ELR (cell line): ENCODE data around the gene RIN3.

Experiments
- DNase-seq: peaks from one replicate; pipeline ENCODE4 v3.0.0-alpha.2; 2015; ENCODE audit warnings: low read depth

RIN3 gene

DNA sequence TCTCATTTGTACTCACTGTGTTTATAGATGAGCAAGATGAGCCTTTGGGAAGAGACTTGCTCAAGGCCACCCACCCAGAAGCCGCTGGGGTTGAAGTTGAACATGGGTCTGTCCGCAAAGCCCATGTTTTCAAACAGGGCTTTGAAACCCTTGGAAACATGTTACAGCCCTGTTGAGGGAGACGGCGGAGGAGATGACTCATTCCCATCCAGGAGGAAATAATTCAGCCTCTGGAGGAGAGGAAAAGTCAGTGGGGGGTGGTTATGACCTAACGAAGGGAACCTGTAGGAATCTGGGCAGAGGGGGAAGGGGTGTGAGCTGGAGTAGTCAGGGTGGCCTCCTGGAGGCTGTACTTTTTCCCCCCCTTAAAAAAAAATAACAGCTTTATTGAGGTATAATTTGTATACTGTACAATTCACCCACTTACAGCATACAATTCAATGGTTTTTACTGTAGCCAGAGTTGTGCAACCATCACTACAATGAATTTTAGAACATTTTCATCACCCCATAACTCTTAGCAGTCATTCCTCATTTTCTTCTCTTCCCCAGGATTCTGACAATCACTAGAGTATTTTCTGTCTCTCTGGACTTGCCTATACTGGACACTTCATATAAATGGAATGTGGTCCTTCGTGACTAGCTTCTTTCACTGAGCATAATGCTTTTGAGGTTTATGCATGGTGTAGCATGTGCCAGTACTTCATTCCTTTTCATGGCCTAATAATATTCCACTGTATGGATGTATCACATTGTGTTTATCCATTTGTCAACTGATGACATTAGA is 1.9 kb upstream of the RIN3 start:
- peak; percentile 96 for DNase-seq

DNA sequence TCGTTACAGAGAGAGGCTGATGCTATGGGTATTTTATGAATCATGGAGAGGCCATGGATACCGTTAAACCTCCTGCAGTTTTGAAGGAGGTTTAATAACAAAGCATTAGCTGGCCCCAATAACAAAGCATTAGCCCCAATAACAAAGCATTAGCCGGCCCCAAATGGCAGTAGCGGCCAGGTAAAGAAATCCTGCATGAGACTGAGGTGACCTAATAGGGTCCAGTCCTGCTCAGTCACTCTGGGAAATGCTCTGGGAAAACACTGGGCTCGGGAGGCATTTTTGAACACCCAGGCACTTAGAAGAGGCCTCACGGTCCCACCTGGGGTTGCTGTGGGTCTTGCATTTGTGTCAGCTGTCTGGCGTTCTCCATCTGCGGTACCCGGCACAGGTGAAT is 776 bp upstream of the RIN3 start:
- peak; percentile 35 for DNase-seq

DNA sequence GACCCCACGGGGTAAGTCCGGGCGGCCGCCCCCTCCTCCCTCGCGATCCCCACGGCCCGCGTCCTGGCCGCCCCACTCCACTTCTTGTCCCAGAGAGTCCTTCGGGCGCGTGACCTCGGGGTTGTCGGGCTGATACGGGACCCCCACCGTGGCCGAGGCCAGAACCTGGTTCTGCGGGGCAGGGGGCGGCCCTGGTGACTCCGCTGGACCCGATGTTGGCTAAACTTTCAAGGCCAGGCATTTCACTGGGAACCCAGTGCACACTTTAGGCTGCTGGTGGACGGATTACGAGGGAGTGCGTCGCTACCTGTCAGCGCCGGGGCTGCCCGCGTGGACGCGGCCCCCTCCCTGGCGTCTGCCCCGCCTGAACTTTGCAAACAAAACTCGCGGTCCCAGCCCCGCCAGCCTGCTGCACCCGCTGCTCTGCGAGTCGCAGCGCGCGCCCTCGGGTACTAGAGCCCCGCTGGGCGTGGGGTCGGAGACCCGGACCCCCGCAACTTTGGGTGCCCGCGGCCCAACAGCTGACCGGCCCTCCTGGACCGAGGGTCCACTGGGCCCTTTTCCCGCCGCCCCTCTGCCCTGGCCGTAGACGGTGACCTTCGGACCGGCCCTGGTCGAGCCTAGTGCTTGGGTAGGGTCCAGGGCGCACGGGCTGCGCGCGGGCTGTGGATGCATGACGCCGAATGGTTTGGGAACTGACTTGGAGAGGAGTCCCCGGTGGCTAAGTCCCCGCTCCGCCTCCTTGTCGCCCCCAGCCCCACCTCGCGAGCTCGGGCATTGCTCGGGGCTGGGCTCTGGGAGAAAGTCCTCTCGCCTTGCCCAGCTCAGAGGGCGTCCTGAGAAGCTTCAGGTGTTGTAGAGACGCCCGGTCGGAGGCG is 624 bp downstream of the RIN3 start:
- DNase-seq = peak; percentile 54

DNA sequence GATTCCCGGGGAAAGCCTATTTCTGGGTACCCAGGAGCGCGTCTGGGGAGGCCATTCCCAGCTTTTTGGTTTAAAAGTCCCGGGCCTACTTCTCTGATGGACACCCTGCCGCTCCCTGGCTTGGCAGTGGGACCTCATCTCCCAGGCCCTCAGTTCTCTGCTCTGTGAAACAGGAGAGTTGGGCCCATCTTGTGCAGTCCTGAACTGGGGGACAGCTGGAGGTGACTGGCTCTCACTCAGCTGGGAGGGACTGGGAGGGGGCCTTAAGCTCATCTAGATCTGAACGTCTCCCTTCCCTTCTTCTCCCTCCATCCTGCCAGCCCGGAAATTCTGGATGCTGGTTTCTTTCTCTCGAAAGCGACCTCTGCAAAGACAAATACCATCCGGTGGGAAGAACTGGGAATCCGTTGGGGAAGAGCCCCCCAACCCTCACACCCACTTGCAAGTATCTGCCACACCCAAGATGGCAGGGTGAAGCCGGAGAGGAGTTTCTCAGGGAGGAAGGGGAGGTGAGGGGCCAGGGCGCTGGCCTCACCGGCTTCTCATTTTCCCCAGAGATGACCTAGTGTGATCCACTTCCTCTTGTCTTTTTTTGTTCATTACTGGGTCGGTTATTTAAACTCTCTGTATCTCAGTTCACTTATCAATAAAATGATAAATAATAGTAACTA is 1.4 kb downstream of the RIN3 start:
- no peak for DNase-seq

DNA sequence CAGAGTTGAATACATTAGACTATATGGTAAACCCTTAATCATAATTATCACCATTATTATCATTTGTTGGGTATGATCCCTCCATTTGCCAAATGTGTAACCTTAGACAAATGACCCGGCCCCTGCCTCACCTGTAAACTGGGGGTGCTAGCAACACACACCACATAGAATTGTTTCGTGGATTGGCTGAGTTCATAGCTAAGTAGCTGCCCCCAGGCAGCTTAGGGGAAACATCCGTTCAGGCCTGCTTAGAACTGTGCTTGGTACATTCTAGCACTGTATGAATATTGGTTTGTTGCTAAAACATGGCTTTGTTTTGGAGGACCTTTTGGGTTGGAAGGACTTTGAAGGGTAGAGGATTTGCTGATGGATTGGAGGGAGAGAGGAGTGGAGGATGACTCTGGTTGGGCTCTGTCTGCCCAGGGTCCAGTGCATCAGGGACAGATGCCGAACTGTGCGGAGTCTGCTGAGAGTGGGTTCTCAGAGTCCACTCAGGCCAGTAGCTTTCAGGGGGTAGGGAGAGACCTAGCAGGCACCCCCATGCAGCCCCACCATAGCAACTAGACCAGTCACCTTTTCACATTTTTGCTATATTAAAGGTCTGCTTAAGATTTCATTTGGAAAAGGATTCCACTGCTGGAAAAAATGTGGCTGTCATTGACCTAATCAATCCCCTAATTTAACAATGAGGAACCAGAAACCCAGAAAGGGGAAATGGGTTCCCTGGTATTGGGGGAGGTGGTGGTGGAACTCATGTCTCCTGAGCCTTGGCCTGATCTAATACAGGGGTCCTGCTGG is 2.2 kb downstream of the RIN3 start:
- no peak for DNase-seq

DNA sequence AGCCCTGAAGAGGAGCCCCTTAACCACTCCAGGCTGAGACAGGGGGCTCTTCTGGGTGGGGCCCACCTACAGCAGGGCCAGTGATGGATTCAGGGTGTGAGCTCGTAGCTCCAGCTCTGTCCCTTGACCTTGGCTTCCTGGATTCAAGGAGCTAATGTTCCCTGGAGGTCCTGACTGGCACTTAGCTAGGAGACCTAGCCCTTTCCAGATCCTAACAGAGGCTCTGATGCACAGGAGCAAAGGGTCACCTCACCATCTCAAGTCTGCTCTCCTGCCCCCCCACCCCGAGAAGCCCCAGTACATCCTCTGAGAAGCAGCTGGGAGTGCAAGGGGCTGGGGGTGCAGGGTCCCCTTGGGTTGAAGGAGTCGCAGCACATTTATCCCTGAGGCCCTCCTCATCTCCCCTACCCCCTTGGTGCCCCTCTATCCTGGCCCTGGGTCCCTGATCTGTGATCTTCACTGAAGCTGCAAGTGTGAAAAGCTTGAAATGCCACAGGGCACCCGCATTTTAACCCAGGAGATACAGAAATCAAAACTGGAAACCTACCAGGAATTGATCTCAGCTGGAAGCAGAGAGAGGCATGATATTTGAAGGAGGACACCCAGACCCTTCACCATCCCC is 2.9 kb downstream of the RIN3 start:
- DNase-seq = no peak

DNA sequence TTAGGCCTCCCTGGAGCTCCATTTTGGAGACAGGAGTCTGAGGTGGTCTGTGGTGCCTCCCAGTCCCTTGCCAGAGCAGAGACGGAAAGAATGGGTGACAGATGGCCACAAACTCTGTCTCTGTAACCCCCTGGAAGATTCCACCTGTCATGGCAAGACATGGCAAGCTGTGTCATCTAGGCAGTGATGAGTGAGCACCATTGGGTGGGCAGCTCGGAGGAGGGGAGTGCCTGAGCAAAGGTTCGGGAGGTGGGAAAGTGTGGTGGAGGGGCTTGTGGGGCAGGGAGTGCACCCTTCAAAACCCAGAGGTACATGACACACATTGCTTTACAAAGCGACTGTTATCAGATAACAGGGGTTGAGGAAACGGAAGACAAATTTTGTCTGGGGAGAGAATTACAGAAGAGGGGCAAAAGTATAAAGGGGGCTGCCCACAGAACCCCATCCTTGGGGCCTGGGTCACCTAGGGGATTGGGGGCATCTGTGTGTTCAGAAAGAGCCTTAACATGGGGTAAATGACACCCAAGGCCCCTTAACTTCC is 3.5 kb downstream of the RIN3 start:
- no peak for DNase-seq

DNA sequence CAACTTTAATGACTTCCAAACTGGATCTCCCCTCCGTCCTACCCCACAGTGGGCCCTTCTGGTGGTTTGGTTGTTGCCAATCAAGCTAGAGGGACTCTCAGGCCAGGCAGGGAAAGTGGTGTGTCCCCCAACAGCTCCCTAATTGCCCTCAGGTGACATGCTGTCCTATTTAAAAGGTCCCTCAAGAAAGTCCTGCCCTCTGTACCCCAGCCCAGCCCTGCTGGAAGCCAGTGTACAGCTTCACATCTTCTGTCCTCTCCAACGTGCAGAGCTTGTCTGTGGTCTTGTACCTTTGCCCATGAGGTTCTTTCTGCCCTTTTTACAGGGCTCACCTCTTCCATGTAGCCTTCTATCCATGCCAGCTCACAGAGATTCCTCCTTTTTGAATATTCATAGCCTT is 4.2 kb downstream of the RIN3 start:
- no peak for DNase-seq

DNA sequence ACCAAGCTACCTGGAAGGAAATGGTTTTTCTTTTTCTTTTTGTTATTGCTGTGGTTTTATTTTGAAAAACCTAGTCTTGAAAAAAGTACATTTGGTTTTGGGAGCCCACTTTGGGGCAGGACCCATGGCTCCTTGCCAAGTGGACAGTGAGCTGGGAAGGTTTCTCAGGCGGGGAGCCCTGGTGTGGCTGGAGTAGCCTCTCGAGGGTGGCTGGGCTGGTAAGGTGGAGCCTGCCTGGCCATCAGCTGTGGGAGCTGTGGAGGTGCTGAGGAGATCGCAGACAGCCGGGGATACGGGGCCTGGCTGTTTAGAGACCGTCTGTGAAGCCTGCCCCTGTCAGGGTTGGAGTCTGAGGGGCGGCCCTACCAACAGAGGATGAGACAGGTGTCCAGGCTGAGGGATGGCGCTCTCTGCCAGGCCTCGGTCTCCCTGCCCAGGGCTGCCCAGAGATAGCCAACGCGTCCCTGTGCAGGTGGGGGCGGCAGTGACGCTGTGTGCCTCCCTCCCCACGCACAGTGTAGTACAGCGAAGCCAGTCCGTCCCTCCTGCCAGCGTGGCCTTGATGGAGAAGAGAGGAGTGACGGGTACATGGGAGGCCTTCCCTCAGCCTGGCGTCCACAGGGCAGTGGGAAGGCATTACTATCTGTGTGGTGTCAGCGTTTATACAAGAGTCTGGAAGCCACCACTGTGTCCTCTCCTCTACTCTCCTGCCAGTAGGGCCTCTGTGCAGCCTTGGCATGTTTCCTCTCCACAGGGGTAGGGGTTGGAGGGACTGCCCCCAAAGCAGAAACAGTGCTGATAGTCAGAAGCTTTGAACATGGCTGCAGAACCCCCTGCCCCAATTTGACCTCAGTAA is 5.9 kb downstream of the RIN3 start:
- DNase-seq = no peak

DNA sequence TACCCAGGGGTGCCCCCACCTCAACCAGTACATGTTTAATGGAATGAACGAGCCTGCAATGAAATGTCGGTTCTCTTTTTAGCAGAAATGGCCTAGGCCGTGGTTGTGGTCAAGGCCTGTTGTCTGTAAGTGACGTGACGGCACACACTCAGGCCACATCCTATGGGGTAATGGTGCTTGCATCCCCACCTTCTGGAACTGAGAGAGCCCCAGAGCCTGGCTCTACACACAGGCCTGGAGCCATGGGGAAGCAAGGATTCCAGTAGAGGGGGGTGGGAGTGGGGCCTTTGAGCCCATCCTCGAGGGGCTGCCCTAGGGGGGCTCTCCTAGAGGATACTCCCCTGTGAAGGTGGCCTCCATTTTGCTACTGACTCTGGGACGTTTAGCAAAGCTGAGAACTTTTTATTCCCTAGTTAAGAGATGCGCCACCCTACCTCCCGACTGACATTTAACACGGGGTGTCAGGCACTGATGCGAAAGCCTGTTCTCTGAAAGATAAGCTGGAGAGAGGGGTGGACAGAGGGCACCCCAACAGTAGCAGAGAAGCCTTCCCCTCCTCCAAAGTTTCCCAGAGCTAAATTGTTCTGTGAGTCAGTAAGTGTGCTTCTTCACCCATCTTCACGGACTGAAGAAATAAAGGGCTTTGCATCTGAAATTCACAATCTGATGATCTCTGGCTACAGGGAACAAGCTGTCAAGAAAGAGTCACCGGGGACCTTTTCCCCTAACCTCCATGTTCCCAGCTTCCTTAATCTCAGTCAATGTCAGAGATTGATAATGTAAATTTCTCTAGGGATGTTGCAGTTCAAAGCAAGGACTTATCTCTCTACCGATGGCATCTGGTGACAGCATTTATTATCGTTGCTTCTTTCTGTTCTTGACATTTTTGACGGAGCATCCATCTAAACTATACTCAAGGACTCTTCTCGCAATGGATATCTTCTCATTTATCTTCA is 6.8 kb downstream of the RIN3 start:
- no peak for DNase-seq

DNA sequence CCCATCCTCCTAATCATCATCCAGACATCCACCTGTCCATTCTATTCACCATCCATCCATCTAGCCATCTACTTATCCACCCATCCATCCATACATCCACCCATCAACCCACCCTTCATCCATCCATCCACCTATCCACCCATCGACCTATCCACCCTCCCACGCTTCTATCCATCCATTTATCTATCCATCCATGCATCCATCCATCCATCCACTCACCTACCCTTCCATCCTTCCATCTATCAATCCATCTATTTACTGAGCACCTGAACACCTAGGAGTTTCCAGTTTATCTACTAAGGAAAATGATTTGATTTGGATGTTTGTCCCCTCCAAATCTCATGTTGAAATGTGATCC is 7.5 kb downstream of the RIN3 start:
- DNase-seq = no peak

DNA sequence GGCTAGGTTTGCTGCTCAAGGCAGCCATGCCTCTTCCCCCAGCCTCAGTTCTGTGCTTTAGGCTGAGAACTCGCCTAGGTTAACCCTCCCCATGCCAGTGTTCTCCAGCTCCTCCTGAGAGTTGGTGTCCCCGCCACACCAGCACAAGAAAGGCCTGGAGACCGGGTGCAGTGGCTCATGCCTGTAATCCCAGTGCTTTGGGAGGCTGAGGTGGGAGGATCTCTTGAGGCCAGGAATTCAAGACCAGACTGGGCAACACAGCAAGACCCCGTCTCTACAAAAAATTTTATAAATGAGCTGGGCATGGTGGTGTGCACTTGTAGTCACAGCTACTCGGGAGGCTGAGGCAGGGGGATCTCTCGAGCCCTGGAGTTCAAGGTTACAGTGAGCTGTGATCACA is 10.2 kb downstream of the RIN3 start:
- no peak for DNase-seq

DNA sequence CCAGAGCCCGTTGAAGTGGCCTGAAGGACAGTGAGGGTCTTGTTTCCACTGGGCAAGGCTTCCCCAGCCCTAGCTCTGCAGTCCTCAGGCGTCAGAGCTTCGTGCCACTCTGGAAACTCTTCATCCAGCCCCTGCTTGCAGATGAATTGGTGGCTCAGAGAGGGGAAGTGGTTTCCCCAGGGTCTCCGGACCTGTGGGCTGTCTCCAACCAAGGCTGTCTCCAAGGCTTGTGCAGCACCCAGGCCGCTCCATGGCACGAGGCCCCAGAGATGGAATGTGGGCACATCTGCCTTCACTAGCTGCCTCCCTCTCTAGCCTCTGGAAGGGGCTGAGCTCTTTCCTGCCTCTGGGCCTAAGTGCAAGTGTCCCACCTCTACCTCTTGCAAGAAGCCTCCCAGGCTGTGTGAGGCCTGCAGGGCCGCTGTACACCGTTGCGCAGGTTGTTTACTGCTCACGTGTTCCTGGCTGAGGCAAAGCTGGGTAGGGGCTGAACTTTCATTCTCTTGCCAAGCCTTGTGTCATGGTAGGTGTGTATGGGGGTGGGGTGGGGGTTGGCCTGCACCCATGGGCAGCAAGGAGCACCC is 11.1 kb downstream of the RIN3 start:
- DNase-seq = no peak

DNA sequence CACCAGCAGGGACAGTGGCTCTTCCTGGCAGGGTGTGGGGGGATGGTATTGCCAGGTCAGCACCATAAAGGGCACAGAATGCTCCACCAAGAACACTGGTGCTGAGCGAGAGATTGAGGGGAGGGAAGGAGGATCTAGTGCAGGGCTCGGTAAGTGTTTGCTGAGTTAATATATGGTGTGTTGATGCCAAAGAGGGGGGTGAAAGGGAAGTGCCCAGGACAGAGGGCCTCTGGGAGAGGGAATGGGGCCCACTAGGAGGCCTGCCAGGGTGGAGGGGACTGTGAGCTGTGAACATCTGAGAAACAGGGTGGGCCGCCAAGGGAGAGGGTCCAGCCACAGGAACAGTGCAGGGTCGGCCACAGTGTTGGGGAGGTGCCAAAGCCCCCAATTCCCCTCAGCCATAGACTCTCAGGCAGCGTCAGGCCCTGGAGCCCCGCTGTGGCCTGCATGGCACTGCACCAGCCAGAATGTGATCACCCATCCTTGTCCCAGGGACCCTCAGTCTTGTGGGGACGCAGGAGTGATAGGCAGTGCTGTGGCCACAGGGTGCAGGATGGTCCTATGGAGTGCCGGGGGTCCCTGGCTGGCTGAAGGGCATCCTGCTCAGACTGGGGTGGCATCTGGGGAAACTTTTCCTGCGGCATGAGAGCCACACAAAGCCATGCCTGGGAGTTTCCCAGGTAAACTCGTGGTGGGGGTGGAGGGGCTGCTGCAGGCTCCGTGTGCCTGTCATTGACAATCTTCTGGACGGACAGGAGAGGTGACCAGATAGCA is 11.9 kb downstream of the RIN3 start:
- DNase-seq = no peak

DNA sequence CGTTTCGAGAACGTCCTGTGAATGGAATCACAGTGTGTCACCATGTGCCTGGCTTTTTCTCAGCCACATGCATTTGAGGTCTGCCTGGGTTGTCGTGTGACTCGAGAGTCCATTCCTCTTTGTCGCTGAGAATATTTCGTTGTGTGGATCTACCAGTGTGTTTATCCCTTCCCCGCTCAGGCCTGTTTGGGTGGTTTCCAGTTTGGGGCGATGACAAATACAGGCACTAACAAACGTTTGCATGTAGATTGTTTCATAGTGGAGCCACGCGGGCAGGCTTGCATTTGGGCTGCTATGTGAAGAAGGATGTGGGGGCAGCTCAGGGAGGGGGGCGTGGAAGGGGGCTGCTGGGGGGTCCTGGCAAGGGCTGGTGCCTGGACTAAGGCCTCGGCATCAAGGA is 14.1 kb downstream of the RIN3 start:
- DNase-seq = no peak

DNA sequence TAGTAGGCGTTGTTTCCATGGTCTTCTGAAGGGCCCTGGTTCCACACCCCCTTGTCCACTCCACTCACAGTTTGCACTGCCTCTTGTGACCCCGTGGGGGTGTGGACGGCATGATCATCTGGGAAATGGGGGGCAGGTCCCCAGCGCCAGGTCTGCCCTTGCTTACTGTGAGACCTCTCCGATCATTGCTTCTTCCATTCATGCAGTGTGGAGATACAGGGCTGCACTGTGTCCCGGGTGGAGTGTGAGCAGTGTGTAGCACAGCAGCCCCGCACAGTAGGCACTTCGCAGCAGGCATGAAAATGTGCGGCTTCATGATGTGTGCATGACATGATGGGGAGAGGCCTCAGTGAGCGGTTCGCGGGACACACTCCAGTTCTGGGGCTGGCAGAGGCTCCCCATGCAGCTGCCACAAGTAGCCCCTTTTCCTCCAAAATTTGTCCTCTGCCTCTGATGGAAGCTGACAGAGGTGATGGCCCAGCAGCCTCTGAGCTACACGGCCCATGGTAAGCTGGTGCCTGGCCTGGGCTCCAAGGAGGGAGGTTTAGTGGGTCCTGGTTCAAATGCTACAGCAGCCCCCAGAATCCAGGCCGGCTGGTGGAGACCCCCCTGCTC is 15.0 kb downstream of the RIN3 start:
- DNase-seq = no peak

DNA sequence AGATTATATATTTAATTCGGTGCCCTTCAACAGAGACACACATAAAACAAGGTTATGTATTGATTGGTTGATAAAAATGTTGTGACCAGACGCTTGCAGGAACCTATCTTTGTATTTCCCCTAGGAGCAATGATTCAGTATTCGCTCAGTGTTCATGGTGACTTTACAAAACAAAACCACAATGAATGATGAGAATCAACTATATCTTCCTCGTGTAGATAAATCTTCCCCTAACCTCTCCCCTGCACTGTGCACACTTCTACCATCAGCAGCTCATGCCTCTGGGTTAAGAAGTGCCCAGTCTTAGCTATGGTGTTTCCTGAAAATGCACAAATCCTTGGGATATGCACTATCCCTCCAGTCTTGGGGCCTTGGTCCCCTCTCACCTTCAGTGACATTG is 16.3 kb downstream of the RIN3 start:
- peak; percentile 36 for DNase-seq
